B cell (primary cell): ENCODE results near the gene TMEM239. TPM values are rescaled to one million over a fixed set of nuclear protein-coding genes. Genes with fewer than 3 reads are reported as not detected.

ENCODE experiments used
- ATAC-seq: fragments of 200-7000 bp; cut with Tn5 transposase; one replicate; pipeline ENCODE4 v1.10.0; 2021; ENCODE audit warnings: low read depth, mild to moderate bottlenecking, moderate number of reproducible peaks, moderate library complexity
- CTCF ChIA-PET: fragments of 350-600 bp; sonication (Branson Sonifier 250); formaldehyde crosslinking; loops from one replicate; lab custom pipeline; 2021; ENCODE audit warnings: antibody characterized with exemption, inconsistent platforms; lab: Charles Lee
- POLR2A ChIA-PET: fragments of 350-600 bp; sonication (Branson Sonifier 250); formaldehyde crosslinking; loops from one replicate; lab custom pipeline; 2021; ENCODE audit warnings: antibody characterized with exemption; lab: Charles Lee
- DNase-seq: peaks from one replicate; pipeline ENCODE4 v3.0.0; 2013
- H2AFZ ChIP-seq: 2 replicates; pipeline ENCODE4 v1.6.1; 2012; ENCODE audit warnings: mild to moderate bottlenecking, low read depth, low read length; ENCODE audit not compliant: insufficient read depth, poor library complexity, severe bottlenecking
- H3K27ac ChIP-seq, 2 donors: 1 replicate in 1 of 2; 2 replicates in 1 of 2; pipeline ENCODE4 v1.5.1; 2012 to 2013; ENCODE audit warnings: low read length in 2 of 2, mild to moderate bottlenecking in 2 of 2, moderate library complexity in 1 of 2
- H3K27me3 ChIP-seq, 4 experiments: fragments of 200-600 bp in 1 of 4; sonication (generic) in 1 of 4; replicated peaks in 1 of 4; 1 replicate in 2 of 4; 2 replicates in 2 of 4; pipeline versions ENCODE4 v1.6.1 to v1.7.0; 2013 to 2016; ENCODE audit warnings: low read length in 3 of 4, mild to moderate bottlenecking in 2 of 4, mixed read lengths in 1 of 4, moderate library complexity in 1 of 4; ENCODE audit not compliant: insufficient read depth in 4 of 4, control insufficient read depth in 3 of 4; ENCODE audit errors: control extremely low read depth in 1 of 4
- H3K36me3 ChIP-seq, 2 experiments: replicated peaks in 1 of 2; 1 replicate in 1 of 2; 2 replicates in 1 of 2; pipeline versions ENCODE4 v1.6.1 to v1.7.1; 2013; ENCODE audit warnings: low read length in 1 of 2; ENCODE audit not compliant: insufficient read depth in 2 of 2, control insufficient read depth in 1 of 2; ENCODE audit errors: control extremely low read depth in 1 of 2, extremely low read depth in 1 of 2
- H3K4me1 ChIP-seq, 2 donors: fragments of 200-600 bp in 1 of 2; sonication (generic) in 1 of 2; 1 replicate in 1 of 2; 2 replicates in 1 of 2; pipeline versions ENCODE4 v1.5.1 to v1.6.1; 2013 to 2017; ENCODE audit warnings: low read length in 2 of 2; ENCODE audit not compliant: control insufficient read depth in 2 of 2, insufficient read depth in 2 of 2
- H3K4me2 ChIP-seq: replicated peaks from 2 replicates; pipeline ENCODE3; 2012; ENCODE audit warnings: mild to moderate bottlenecking, low read depth, low read length; ENCODE audit not compliant: poor library complexity, severe bottlenecking
- H3K4me3 ChIP-seq, 5 experiments: fragments of 200-600 bp in 1 of 5; sonication (generic) in 1 of 5; 1 replicate in 3 of 5; 2 replicates in 2 of 5; pipeline versions ENCODE4 v1.5.1 to v1.7.0; 2011 to 2016; ENCODE audit warnings: low read length in 4 of 5, mild to moderate bottlenecking in 4 of 5, low read depth in 2 of 5, control low read depth in 1 of 5, moderate library complexity in 1 of 5; ENCODE audit not compliant: insufficient read depth in 1 of 5; ENCODE audit errors: control extremely low read depth in 1 of 5, extremely low read depth in 1 of 5
- H3K79me2 ChIP-seq: fragments of 200-600 bp; sonication (generic); one replicate; pipeline ENCODE4 v1.6.0; 2016; ENCODE audit warnings: low read length; ENCODE audit not compliant: control insufficient read depth, insufficient read depth
- H3K9ac ChIP-seq: fragments of 200-600 bp; sonication (generic); 2 replicates; pipeline ENCODE4 v1.6.1; 2017; ENCODE audit warnings: mild to moderate bottlenecking, low read length, moderate library complexity
- H3K9me3 ChIP-seq, 3 donors: one replicate each; pipeline versions ENCODE4 v1.6.1 to v1.7.1; 2013; ENCODE audit warnings: low read length in 2 of 3; ENCODE audit not compliant: control insufficient read depth in 2 of 3, insufficient read depth in 1 of 3; ENCODE audit errors: control extremely low read depth in 1 of 3
- H4K20me1 ChIP-seq: 2 replicates; pipeline ENCODE4 v1.6.0; 2012; ENCODE audit warnings: mild to moderate bottlenecking, low read length; ENCODE audit not compliant: insufficient read depth, control insufficient read depth, poor library complexity, severe bottlenecking
- H3K27ac Mint-ChIP-seq: one replicate; pipeline ENCODE4 v1.8.0; 2021; ENCODE audit warnings: mixed read lengths
- H3K27me3 Mint-ChIP-seq: one replicate; pipeline ENCODE4 v1.8.0; 2021; ENCODE audit warnings: mixed read lengths
- H3K4me1 Mint-ChIP-seq: one replicate; pipeline ENCODE4 v1.8.0; 2021; ENCODE audit warnings: mixed read lengths
- H3K4me3 Mint-ChIP-seq: one replicate; pipeline ENCODE4 v1.8.0; 2021; ENCODE audit warnings: mixed read lengths
- H3K9me3 Mint-ChIP-seq: one replicate; pipeline ENCODE4 v1.8.0; 2022; ENCODE audit warnings: mixed read lengths; ENCODE audit not compliant: insufficient read depth
- EZH2 ChIP-seq: IDR thresholded peaks from 2 replicates; pipeline ENCODE4 v1.6.1; 2012; ENCODE audit warnings: borderline replicate concordance, low read depth, mild to moderate bottlenecking, moderate library complexity, low read length; ENCODE audit not compliant: insufficient read depth, poor library complexity, severe bottlenecking
- WGBS: methylation state at CpG from one replicate; pipeline ENCODE4 v1.1.5; 2013; ENCODE audit warnings: missing lambda C conversion rate; ENCODE audit not compliant: insufficient coverage; 5-methylcytosine and 5-hydroxymethylcytosine counted together
- intact Hi-C: fragments of 100-400 bp; cut with micrococcal nuclease; formaldehyde crosslinking; loops from one replicate; pipeline ENCODE4 v1.10.0; 2022
- polyA plus RNA-seq: library from polyadenylated mRNA; depleted of rRNA; stranded (reverse); fragments of >200 nt; gene quantifications from 2 replicates; pipeline ENCODE4 v1.2.3, GENCODE V29; 2012
- total RNA-seq, 2 donors: library from RNA; stranded (reverse); fragments of 120-200 nt in 1 of 2; gene quantifications; 1 replicate in 1 of 2; 2 replicates in 1 of 2; pipeline versions ENCODE4 v1.2.3 to v1.2.4, GENCODE V29; 2013 to 2022
- TF ChIP-seq, protein P1 (sequence below): fragments of 200-600 bp; IDR thresholded peaks from one replicate; pipeline ENCODE4 v1.8.0; 2022; ENCODE audit warnings: antibody characterized with exemption, mild to moderate bottlenecking

The TMEM239 gene
- total and polyA plus RNA-seq, 2 donors (not counting 1 experiment from before 2014, with no cell fraction given): not detected

DNA sequence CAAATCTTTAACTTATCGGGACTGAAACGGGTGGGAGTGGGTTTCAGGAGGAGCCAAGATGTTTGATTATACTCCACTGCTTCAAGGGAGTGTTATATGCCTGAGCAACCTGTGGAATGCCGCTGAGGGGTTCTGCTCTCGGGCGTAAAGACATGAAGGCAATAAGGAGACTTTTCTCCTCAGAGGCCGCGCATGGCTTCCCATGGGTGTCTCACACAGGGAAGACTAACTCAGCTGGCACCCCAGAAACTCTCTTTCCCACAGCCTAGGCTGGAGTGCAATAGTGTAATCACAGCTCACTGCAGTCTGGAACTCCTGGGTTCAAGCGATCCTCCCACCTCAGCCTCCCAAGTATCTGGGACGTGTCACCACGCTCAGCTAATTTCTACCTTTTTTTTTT, 6.5 kb upstream of the TMEM239 start:
- Histone ChIP-seq H2AFZ (no peak overlapping the region), H3K9me3 (peaks cover 5 to 7% (median 6%) of the 10 kb centered on the region in 3 donors), H3K4me1 (no peaks in the 10 kb centered on the region), H4K20me1 (no peaks in the 10 kb centered on the region), H3K9ac (no peak overlapping the region), H3K27me3 (peaks cover 0 to 18% (median 9%) of the 10 kb centered on the region in 4 experiments), H3K4me2 (no peak overlapping the region), H3K79me2 (no peaks in the 10 kb centered on the region), H3K36me3 (no peaks in the 10 kb centered on the region), H3K4me3 (no peak overlapping the region), H3K27ac (no peak overlapping the region)
- ChIA-PET POLR2A (interaction anchor here (0.7 kb wide), 1 partner anchor 12 kb away, joined by 9 read pairs; no protein-coding TSS in a partner anchor), CTCF (no interaction called here)
- DNase-seq (no peak), ATAC-seq (no peak)
- H3K9me3 Mint-ChIP-seq: peaks cover 5% of the 10 kb centered on the region
- no peak for TF ChIP-seq EZH2
- TF ChIP-seq, protein P1, sequence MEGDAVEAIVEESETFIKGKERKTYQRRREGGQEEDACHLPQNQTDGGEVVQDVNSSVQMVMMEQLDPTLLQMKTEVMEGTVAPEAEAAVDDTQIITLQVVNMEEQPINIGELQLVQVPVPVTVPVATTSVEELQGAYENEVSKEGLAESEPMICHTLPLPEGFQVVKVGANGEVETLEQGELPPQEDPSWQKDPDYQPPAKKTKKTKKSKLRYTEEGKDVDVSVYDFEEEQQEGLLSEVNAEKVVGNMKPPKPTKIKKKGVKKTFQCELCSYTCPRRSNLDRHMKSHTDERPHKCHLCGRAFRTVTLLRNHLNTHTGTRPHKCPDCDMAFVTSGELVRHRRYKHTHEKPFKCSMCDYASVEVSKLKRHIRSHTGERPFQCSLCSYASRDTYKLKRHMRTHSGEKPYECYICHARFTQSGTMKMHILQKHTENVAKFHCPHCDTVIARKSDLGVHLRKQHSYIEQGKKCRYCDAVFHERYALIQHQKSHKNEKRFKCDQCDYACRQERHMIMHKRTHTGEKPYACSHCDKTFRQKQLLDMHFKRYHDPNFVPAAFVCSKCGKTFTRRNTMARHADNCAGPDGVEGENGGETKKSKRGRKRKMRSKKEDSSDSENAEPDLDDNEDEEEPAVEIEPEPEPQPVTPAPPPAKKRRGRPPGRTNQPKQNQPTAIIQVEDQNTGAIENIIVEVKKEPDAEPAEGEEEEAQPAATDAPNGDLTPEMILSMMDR: no peak
- H3K4me3 Mint-ChIP-seq: no peak overlapping the region
- peaks cover 59% of the 10 kb centered on the region for H3K27me3 Mint-ChIP-seq
- H3K27ac Mint-ChIP-seq: no peak overlapping the region
- H3K4me1 Mint-ChIP-seq: no peaks in the 10 kb centered on the region
- 93% methylated on average over 5 of the region's 10 CpGs for WGBS
- intact Hi-C loops: no loop called here

- Histone ChIP-seq H3K27me3 (peaks cover 0 to 15% (median 7%) of the 10 kb centered on the region in 4 experiments), H3K36me3 (no peaks in the 10 kb centered on the region), H3K9ac (no peak overlapping the region), H3K4me2 (no peak overlapping the region), H3K79me2 (no peaks in the 10 kb centered on the region), H3K27ac (no peak overlapping the region), H3K4me1 (no peaks in the 10 kb centered on the region), H3K9me3 (peaks cover 5 to 7% (median 6%) of the 10 kb centered on the region in 3 donors), H4K20me1 (no peaks in the 10 kb centered on the region), H3K4me3 (no peak overlapping the region), H2AFZ (no peak overlapping the region)
- intact Hi-C loops: no loop called here
- Mint-ChIP-seq H3K9me3 (peaks cover 5% of the 10 kb centered on the region), H3K4me1 (no peaks in the 10 kb centered on the region), H3K27me3 (peaks cover 46% of the 10 kb centered on the region), H3K27ac (no peak overlapping the region), H3K4me3 (no peak overlapping the region)
- DNase-seq: no peak
- TF ChIP-seq, protein P1: no peak
- TF ChIP-seq EZH2: no peak
- WGBS: 100% methylated on average over 1 of the region's 3 CpGs
- ChIA-PET CTCF (no interaction called here), POLR2A (no interaction called here)
- ATAC-seq: no peak
These were observed 4.0 kb upstream of the TMEM239 start for GRCh38 chr20:2812189-2812588.
